Activated T-cell treated with anti-CD3 and anti-CD28 coated beads, Interleukin-2, amount 50 U/mL, for 1 hour (primary cell): ENCODE data around the gene SYT6.

Experiments used
- DNase-seq: peaks from one replicate; pipeline ENCODE4 v3.0.0-alpha.2; 2020

Gene SYT6

GRCh38 chr1:114154146-114154962 is 685 bp upstream of the SYT6 start:
- no peak for DNase-seq

DNA sequence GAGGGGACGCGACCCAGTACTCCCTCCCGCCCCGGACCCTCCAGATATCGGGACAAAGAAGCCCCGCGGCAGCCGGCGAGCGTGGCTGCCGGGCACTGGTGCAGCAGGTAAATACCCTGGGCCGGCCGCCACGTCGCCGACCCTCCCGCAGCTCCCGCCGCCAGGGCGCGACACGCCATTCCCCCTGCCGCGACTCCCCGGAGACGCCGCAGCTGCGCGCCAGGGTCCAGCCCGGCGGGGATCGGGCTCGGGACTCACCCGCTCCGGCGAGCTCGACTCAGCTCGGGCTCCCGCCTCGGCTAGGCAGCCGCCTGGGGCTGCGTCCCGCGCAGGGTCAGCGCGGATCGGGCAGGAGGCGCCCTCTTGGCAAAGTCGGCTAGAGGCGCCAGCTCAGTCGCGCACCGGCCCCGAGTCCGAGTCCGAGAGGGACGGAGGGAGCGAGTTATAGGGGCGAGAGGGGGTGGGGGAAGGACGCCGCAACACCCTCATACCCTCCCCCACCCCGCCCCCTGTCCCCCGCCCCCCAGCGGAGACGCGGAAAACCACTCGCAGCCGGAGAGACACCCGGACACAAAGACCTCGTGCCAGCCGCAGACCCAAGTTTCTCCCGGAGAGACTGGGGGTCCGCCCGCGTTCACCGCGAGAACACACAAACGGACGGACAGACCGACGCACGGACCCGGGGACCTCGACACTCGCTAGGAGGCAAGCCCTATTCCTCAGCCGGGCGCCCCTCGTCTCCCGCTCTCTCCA is 985 bp downstream of the SYT6 start:
- DNase-seq: peak; percentile 34

- DNase-seq: no peak
These were observed 1.6 kb downstream of the SYT6 start for GRCh38 chr1:114152089-114152507.

- DNase-seq: no peak
These were observed 3.7 kb downstream of the SYT6 start for GRCh38 chr1:114150016-114150415.

DNA sequence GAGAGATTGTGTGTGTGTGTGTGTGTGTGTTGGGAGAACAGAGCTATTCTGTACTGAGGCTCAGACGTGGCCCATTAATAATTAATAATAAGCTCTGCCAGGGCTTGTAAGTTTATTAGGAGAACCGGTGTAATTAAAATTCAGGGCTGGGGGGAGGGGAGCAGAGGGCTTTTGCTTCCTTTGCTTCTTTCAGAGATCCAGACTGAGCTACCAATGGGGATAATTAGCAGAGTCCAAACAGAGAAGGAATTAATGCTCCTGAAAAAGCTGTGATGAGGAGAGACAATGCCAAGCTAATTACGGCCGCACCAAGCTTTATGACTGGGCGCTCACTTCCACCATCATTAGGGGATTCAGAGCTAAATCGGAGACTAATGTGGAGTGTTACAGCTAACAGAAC is 4.5 kb downstream of the SYT6 start:
- DNase-seq: no peak

GRCh38 chr1:114145504-114146151 is 8.0 kb downstream of the SYT6 start:
- no peak for DNase-seq

GRCh38 chr1:114144016-114144415 is 9.7 kb downstream of the SYT6 start:
- DNase-seq: no peak

GRCh38 chr1:114139540-114139939 is 14.1 kb downstream of the SYT6 start:
- no peak for DNase-seq

DNA sequence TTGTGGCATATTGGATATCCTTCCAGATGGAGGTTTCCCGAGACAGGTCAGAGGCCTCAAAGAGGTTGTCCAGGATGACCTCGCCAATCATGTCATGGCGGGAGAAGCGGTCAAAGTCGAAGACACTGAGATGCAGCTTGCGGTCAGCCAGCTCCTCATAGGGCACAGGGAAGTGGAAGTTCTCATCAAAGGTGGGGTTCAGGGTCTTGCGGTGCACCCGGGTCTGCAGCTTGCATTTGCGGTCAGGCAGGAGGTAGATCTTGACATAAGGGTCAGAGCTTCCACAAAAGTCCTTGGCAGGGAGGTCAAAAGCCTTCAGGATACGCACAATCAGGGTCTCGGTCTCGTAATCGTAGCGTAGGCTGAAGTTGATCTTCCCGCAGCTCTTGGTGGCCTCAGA is 16.2 kb downstream of the SYT6 start:
- no peak for DNase-seq

DNA sequence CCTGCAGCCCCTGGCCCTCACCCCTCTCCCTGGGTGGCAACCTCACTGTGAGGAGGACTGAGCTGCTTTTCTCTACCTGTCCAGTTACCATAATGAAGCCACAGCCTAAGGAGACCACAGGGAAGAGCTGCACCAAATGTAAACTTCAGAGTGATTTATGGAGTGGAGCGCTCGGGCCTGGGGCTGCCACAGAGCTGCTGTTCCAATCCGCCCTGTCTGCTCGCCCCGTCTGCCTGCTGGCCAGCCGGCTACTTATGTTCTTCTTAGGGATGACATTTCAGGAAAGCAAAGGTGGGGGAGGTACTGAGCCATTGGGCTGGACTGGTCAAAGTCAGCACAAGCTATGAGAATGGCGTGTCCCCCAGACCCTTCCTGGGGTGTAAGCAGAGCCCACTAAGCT is 17.9 kb downstream of the SYT6 start:
- no peak for DNase-seq

GRCh38 chr1:114134518-114134917 is 19.2 kb downstream of the SYT6 start:
- no peak for DNase-seq

DNA sequence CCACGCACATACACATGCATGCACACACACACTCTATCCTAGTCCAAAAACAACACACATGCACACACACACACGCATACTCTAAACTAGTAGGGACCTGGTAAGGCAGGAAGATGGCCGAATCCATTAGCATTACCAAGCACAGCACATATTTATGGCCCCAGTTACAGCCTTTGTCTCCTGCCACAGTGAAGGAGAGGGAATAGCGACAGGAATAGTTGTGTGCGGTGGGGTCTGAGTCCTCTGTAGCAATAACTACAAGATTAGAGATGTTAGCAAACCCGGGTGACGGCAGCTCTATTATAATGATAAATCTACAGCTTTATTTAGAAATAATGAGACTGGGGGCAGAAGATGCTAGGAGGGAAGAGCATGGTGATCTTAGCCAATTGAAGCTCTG is 20.5 kb downstream of the SYT6 start:
- DNase-seq: no peak

GRCh38 chr1:114131526-114132220 is 22.0 kb downstream of the SYT6 start:
- DNase-seq: no peak

- no peak for DNase-seq
These were observed 22.7 kb downstream of the SYT6 start for GRCh38 chr1:114130846-114131525.

- DNase-seq: no peak
These were observed 23.5 kb downstream of the SYT6 start for GRCh38 chr1:114130213-114130612.

DNA sequence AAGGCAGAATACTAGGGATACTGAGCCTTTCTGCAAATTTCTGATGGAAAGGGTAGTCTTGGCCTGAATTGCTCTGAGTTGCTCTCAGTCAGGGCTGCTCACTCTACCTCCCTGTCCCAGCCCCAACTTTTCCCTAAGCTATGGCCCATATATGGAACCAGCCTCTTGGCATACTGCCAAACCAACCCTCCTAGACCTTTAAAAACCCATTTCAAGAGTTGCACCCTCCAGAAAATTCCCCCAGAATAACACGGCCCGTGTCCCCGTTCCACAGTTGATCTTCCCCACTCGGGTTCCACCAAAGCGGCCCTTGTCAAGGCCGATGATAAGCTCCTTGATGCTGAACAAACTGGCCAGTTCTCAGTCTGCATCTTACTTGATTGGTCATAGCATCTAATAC is 25.4 kb downstream of the SYT6 start:
- DNase-seq: no peak

DNA sequence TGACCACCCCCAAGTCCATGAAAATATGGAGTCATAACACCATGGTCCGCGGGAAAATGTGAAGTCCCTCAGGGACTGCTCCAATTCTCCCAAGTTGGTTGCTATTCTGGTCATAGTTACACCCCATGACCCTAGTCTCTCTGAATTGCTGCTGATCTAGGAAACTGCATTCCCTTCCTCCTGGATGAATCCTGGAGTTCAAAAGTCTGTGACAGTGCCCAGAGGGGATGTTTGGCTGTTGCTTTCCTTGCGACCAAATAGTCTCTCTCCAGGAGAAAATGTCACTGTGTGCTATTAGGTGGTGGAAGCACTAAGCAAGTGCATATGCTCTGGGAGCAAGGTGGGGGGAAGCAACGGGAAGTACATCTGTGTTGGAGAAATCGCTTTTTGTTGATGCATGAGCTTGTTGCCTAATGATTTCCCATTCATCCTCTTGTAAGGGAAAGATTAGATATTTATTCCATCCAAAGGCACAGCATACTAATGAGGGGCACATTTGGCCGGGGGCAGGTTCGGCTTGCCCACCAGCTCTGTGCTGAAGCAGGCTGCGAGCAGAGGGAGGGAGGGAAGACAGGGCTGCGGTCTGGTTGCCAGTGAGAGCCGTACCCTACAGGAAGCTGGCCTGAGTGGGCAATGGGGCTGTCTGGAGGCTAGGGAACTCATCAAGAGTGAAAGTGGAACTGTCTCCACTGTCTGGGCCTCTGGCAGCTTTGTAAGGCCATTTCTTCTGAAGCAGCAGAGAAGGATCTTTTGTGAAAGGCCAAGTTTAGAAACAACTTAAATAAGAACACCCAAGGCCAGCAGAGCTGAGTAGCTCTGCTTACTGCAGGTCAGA is 27.2 kb downstream of the SYT6 start:
- no peak for DNase-seq

- DNase-seq: no peak
These were observed 29.0 kb downstream of the SYT6 start for GRCh38 chr1:114124644-114125043.

- DNase-seq: no peak
These were observed 30.6 kb downstream of the SYT6 start for GRCh38 chr1:114122941-114123618.

GRCh38 chr1:114118351-114118990 is 35.2 kb downstream of the SYT6 start:
- DNase-seq: no peak

DNA sequence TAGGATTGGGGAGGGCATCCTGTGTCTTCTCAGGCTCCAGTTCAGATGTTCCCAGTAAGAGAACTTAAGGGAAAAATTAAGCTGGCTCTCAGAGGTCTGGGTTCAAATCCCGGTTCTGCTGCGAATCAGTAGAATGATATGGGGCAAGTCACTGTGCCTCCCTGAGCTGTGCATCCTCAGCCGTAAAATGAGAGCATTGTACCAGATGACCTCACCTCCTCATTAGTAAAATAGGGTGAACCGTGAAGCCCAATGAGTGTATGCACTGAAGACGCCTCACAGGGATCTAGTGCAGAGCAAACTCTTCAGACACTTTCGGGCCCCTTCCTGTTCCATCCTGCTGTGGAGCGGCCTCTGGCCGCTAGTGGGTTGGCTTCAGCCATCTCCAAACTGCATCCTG is 36.0 kb downstream of the SYT6 start:
- no peak for DNase-seq
